GM19099 (cell line): ENCODE data around the gene OR10A6.

Source experiments
- POLR2A ChIP-seq: IDR thresholded peaks from 3 replicates; pipeline ENCODE4 v1.6.1; 2011; ENCODE audit warnings: low read depth; ENCODE audit not compliant: insufficient read length; ENCODE audit errors: extremely low read depth

The OR10A6 gene

GRCh38 chr11:7931168-7931567, at the start of gene OR10A6:
Gene OR10A6 (minus strand): TSS chr11:7931268. CDS start chr11:7928662, 2,606 bp downstream.
- no peak for TF ChIP-seq POLR2A

- TF ChIP-seq POLR2A = no peak
These were observed 46.3 kb upstream of the OR10A6 start for GRCh38 chr11:7977232-7977917.

- TF ChIP-seq POLR2A = no peak
These were observed 43.6 kb upstream of the OR10A6 start for GRCh38 chr11:7974668-7975067.

- TF ChIP-seq POLR2A = no peak
These were observed 41.9 kb upstream of the OR10A6 start for GRCh38 chr11:7973011-7973410.

GRCh38 chr11:7971846-7972245, 40.8 kb upstream of the OR10A6 start:
- TF ChIP-seq POLR2A = no peak

GRCh38 chr11:7969756-7970646, 38.9 kb upstream of the OR10A6 start:
- no peak for TF ChIP-seq POLR2A

GRCh38 chr11:7968686-7969085, 37.6 kb upstream of the OR10A6 start:
- TF ChIP-seq POLR2A = no peak

GRCh38 chr11:7967826-7968225, 36.8 kb upstream of the OR10A6 start:
- TF ChIP-seq POLR2A = no peak

- no peak for TF ChIP-seq POLR2A
These were observed 36.0 kb upstream of the OR10A6 start for GRCh38 chr11:7967097-7967496.

- no peak for TF ChIP-seq POLR2A
These were observed 34.3 kb upstream of the OR10A6 start, which contains the start of gene NLRP10 for GRCh38 chr11:7965386-7965785. Gene NLRP10 (minus strand): TSS chr11:7965447. CDS start chr11:7963495, 1,952 bp downstream.

GRCh38 chr11:7964873-7965272, 33.8 kb upstream of the OR10A6 start:
- no peak for TF ChIP-seq POLR2A

GRCh38 chr11:7964261-7964660, 33.2 kb upstream of the OR10A6 start:
- TF ChIP-seq POLR2A = no peak

- TF ChIP-seq POLR2A = no peak
These were observed 24.1 kb upstream of the OR10A6 start for GRCh38 chr11:7955191-7955590.

GRCh38 chr11:7949934-7950333, 18.9 kb upstream of the OR10A6 start:
- no peak for TF ChIP-seq POLR2A

GRCh38 chr11:7944123-7944522, 13.1 kb upstream of the OR10A6 start:
- TF ChIP-seq POLR2A = no peak

- TF ChIP-seq POLR2A = no peak
These were observed 10.5 kb upstream of the OR10A6 start, which contains the start of gene OR10A3 for GRCh38 chr11:7941608-7942007. Gene OR10A3 (minus strand): TSS chr11:7941708. CDS start chr11:7939520, 2,188 bp downstream.
